ENCODE results near the gene SYNDIG1.

SYNDIG1 gene

GRCh38 chr20:24529369-24529719 is 59.9 kb downstream of the SYNDIG1 start:
- no peak for DNase-seq

- no peak for DNase-seq
These were observed 60.8 kb downstream of the SYNDIG1 start for GRCh38 chr20:24530131-24530680.

GRCh38 chr20:24531202-24531601 is 61.8 kb downstream of the SYNDIG1 start:
- no peak for DNase-seq

GRCh38 chr20:24531631-24532419 is 62.4 kb downstream of the SYNDIG1 start:
- no peak for DNase-seq

GRCh38 chr20:24533449-24533848 is 64.0 kb downstream of the SYNDIG1 start:
- DNase-seq: no peak

GRCh38 chr20:24534282-24534681 is 64.9 kb downstream of the SYNDIG1 start:
- DNase-seq: no peak

- DNase-seq: no peak
These were observed 66.7 kb downstream of the SYNDIG1 start for GRCh38 chr20:24535941-24536730.

- no peak for DNase-seq
These were observed 67.8 kb downstream of the SYNDIG1 start for GRCh38 chr20:24537210-24537609.

GRCh38 chr20:24542721-24543120 is 73.3 kb downstream of the SYNDIG1 start:
- no peak for DNase-seq

GRCh38 chr20:24543168-24543567 is 73.7 kb downstream of the SYNDIG1 start:
- no peak for DNase-seq

GRCh38 chr20:24543741-24544140 is 74.3 kb downstream of the SYNDIG1 start:
- DNase-seq: no peak

- DNase-seq: no peak
These were observed 74.9 kb downstream of the SYNDIG1 start for GRCh38 chr20:24544371-24544770.

GRCh38 chr20:24545168-24545567 is 75.7 kb downstream of the SYNDIG1 start:
- no peak for DNase-seq

GRCh38 chr20:24546232-24546892 is 76.9 kb downstream of the SYNDIG1 start:
- DNase-seq: no peak

GRCh38 chr20:24547967-24548366 is 78.5 kb downstream of the SYNDIG1 start:
- DNase-seq: no peak

GRCh38 chr20:24559114-24559732 is 89.8 kb downstream of the SYNDIG1 start:
- DNase-seq: no peak

- no peak for DNase-seq
These were observed 91.4 kb downstream of the SYNDIG1 start for GRCh38 chr20:24560571-24561491.

- no peak for DNase-seq
These were observed 96.5 kb downstream of the SYNDIG1 start for GRCh38 chr20:24565835-24566351.

GRCh38 chr20:24566656-24567055 is 97.2 kb downstream of the SYNDIG1 start:
- DNase-seq: no peak

- no peak for DNase-seq
These were observed 98.1 kb downstream of the SYNDIG1 start for GRCh38 chr20:24567508-24567907.

GRCh38 chr20:24568842-24569241 is 99.4 kb downstream of the SYNDIG1 start:
- no peak for DNase-seq

GRCh38 chr20:24571159-24571558 is 101.7 kb downstream of the SYNDIG1 start:
- no peak for DNase-seq
